Stimulated activated CD8-positive, alpha-beta memory T cell treated with anti-CD3 and anti-CD28 coated beads, Interleukin-4, amount 100 ng/mL, for 48 hours (primary cell): ENCODE measurements around the gene IQCN.
"Not testable (repeated sequence)": the region's sequence is repeated elsewhere in the genome, so short reads cannot be mapped to it uniquely, and the experiment has no call there.

Experiments
- DNase-seq: peaks from one replicate; pipeline ENCODE4 v3.0.0-alpha.2; 2020

IQCN gene

GRCh38 chr19:18230941-18231734, 43.1 kb downstream of the IQCN start:
- no peak for DNase-seq

GRCh38 chr19:18229915-18230314, 44.3 kb downstream of the IQCN start:
- DNase-seq = no peak

- DNase-seq = peak; percentile 37
These were observed 44.8 kb downstream of the IQCN start for GRCh38 chr19:18229474-18229873.

- no peak for DNase-seq
These were observed 46.4 kb downstream of the IQCN start for GRCh38 chr19:18227781-18228271.

- no peak for DNase-seq
These were observed 47.1 kb downstream of the IQCN start for GRCh38 chr19:18226956-18227780.

- no peak for DNase-seq
These were observed 48.4 kb downstream of the IQCN start, which contains the start of gene PDE4C for GRCh38 chr19:18225702-18226468. PDE4C (minus strand) TSS chr19:18226438; CDS start chr19:18226415, 23 bp downstream.

GRCh38 chr19:18225355-18225701, 48.9 kb downstream of the IQCN start:
- DNase-seq = no peak

- peak; percentile 96 for DNase-seq
These were observed 49.5 kb downstream of the IQCN start for GRCh38 chr19:18224525-18225354.

GRCh38 chr19:18223860-18224524, 50.3 kb downstream of the IQCN start:
- DNase-seq = peak; percentile 75

GRCh38 chr19:18221815-18222725, 52.2 kb downstream of the IQCN start:
- no peak for DNase-seq

- no peak for DNase-seq
These were observed 53.5 kb downstream of the IQCN start for GRCh38 chr19:18220632-18221275.

- DNase-seq = no peak
These were observed 54.2 kb downstream of the IQCN start for GRCh38 chr19:18219911-18220631.

- DNase-seq = no peak
These were observed 55.7 kb downstream of the IQCN start for GRCh38 chr19:18218600-18218999.

- no peak for DNase-seq
These were observed 56.1 kb downstream of the IQCN start for GRCh38 chr19:18218159-18218558.

- no peak for DNase-seq
These were observed 57.5 kb downstream of the IQCN start for GRCh38 chr19:18216789-18217188.

- DNase-seq = no peak
These were observed 59.3 kb downstream of the IQCN start for GRCh38 chr19:18214779-18215433.

GRCh38 chr19:18211683-18212082, 62.6 kb downstream of the IQCN start:
- DNase-seq = no peak

GRCh38 chr19:18209912-18210311, 64.3 kb downstream of the IQCN start:
- not testable (repeated sequence) for DNase-seq
